Neural cell (in vitro differentiated cells): ENCODE measurements around the gene MYO1D. TPM values are rescaled to one million over a fixed set of nuclear protein-coding genes. Genes with fewer than 3 reads are reported as not detected.

ENCODE experiments used
- H2AFZ ChIP-seq: fragments of 200-600, 300-800 bp; sonication (generic), shearing (Covaris generic); 2 replicates; pipeline ENCODE4 v1.6.0; 2014; ENCODE audit warnings: low read depth, mild to moderate bottlenecking, antibody characterized with exemption, low read length, moderate library complexity
- H3F3A ChIP-seq: fragments of 200-600 bp; shearing (Covaris generic); 2 replicates; pipeline ENCODE4 v1.6.1; 2016; ENCODE audit warnings: mild to moderate bottlenecking, moderate library complexity, mixed read lengths, antibody characterized with exemption, low read length; ENCODE audit not compliant: insufficient read depth, poor library complexity, severe bottlenecking
- H3K27ac ChIP-seq: fragments of 200-600, 300-800 bp; sonication (generic), shearing (Covaris generic); 2 replicates; pipeline ENCODE4 v1.5.1; 2014; ENCODE audit warnings: mild to moderate bottlenecking, low read length, moderate library complexity
- H3K27me3 ChIP-seq: fragments of 300-800, 200-600 bp; sonication (generic), shearing (Covaris generic); 2 replicates; pipeline ENCODE4 v1.6.0; 2014; ENCODE audit warnings: mild to moderate bottlenecking, low read depth, low read length, moderate library complexity; ENCODE audit not compliant: insufficient read depth
- H3K36me3 ChIP-seq: fragments of 300-800, 200-600 bp; sonication (generic), shearing (Covaris generic); 2 replicates; pipeline ENCODE4 v1.5.1; 2014; ENCODE audit warnings: mild to moderate bottlenecking, antibody characterized with exemption, low read length, moderate library complexity; ENCODE audit not compliant: insufficient read depth
- H3K4me2 ChIP-seq: fragments of 300-800, 200-600 bp; sonication (generic), shearing (Covaris generic); 2 replicates; pipeline ENCODE4 v1.6.0; 2014; ENCODE audit warnings: mild to moderate bottlenecking, low read length
- H3K4me3 ChIP-seq: fragments of 300-800, 200-600 bp; sonication (generic), shearing (Covaris generic); 2 replicates; pipeline ENCODE4 v1.5.1; 2014; ENCODE audit warnings: mild to moderate bottlenecking, low read length, moderate library complexity
- H3K79me2 ChIP-seq: fragments of 200-600 bp; shearing (Covaris generic); replicated peaks from 2 replicates; pipeline ENCODE4 v1.6.0; 2014; ENCODE audit warnings: mild to moderate bottlenecking, low read length, moderate library complexity; ENCODE audit not compliant: insufficient read depth
- H3K9ac ChIP-seq: fragments of 300-800, 200-600 bp; sonication (generic), shearing (Covaris generic); 2 replicates; pipeline ENCODE4 v1.6.1; 2016; ENCODE audit warnings: mild to moderate bottlenecking, low read length, mixed read lengths
- H3K9me2 ChIP-seq: fragments of 200-600 bp; shearing (Covaris generic); 2 replicates; pipeline ENCODE4 v1.6.1; 2016; ENCODE audit warnings: mild to moderate bottlenecking, low read length, mixed read lengths; ENCODE audit not compliant: insufficient read depth
- H3K9me3 ChIP-seq: fragments of 200-600, 300-800 bp; sonication (generic), shearing (Covaris generic); 2 replicates; pipeline ENCODE4 v1.6.1; 2016; ENCODE audit warnings: mild to moderate bottlenecking, mixed run types, low read length, moderate library complexity, mixed read lengths
- H4K20me1 ChIP-seq: fragments of 200-600 bp; shearing (Covaris generic); 2 replicates; pipeline ENCODE4 v1.6.1; 2016; ENCODE audit warnings: mild to moderate bottlenecking, mixed run types; ENCODE audit not compliant: insufficient read depth
- CTCF ChIP-seq: fragments of 450-650 bp; IDR thresholded peaks from 2 replicates; pipeline ENCODE4 v1.5.1; 2014; ENCODE audit warnings: antibody characterized with exemption, mild to moderate bottlenecking, moderate library complexity; ENCODE audit not compliant: poor library complexity, severe bottlenecking
- EP300 ChIP-seq: fragments of 450-650 bp; conservative IDR thresholded peaks from 2 replicates; pipeline ENCODE4 v1.6.1; 2014; ENCODE audit warnings: antibody characterized with exemption, mild to moderate bottlenecking, moderate library complexity; ENCODE audit not compliant: poor library complexity, severe bottlenecking
- EZH2 ChIP-seq: fragments of 200-600, 300-800 bp; shearing (Covaris generic), sonication (generic); IDR thresholded peaks from 2 replicates; pipeline ENCODE4 v1.6.1; 2014; ENCODE audit warnings: antibody characterized with exemption, low read length, borderline replicate concordance, mild to moderate bottlenecking; ENCODE audit not compliant: insufficient read depth, poor library complexity, severe bottlenecking
- MXI1 ChIP-seq: fragments of 450-650 bp; conservative IDR thresholded peaks from 2 replicates; pipeline ENCODE4 v1.6.1; 2014; ENCODE audit warnings: antibody characterized with exemption, mild to moderate bottlenecking; ENCODE audit not compliant: poor library complexity, severe bottlenecking
- POLR2AphosphoS5 ChIP-seq: IDR thresholded peaks from 2 replicates; pipeline ENCODE4 v1.6.1; 2012
- RAD21 ChIP-seq: fragments of 450-650 bp; conservative IDR thresholded peaks from 2 replicates; pipeline ENCODE4 v1.6.1; 2014; ENCODE audit warnings: antibody characterized with exemption, mild to moderate bottlenecking, moderate library complexity
- REST ChIP-seq: IDR thresholded peaks from 2 replicates; pipeline ENCODE4 v1.6.1; 2012; ENCODE audit warnings: borderline replicate concordance
- SMC3 ChIP-seq: fragments of 450-650 bp; conservative IDR thresholded peaks from 2 replicates; pipeline ENCODE4 v1.6.1; 2014; ENCODE audit warnings: antibody characterized with exemption, mild to moderate bottlenecking, moderate library complexity; ENCODE audit not compliant: poor library complexity
- TAF1 ChIP-seq: IDR thresholded peaks from 2 replicates; pipeline ENCODE4 v1.6.1; 2012; ENCODE audit warnings: low read depth
- polyA plus RNA-seq: library from polyadenylated mRNA; depleted of rRNA; stranded (reverse); fragments of >200 nt; gene quantifications from 2 replicates; pipeline ENCODE4 v1.2.3, GENCODE V29; 2014

Gene MYO1D
- polyA plus RNA-seq, 1 donor from 2014 or later = 10.7 TPM

GRCh38 chr17:32917842-32918241 is 40.9 kb upstream of the MYO1D start:
- no peaks in the 10 kb centered on the region for H3K36me3 ChIP-seq
- TF ChIP-seq MXI1 = no peak
- TF ChIP-seq POLR2AphosphoS5 = no peak
- no peak for TF ChIP-seq EP300
- TF ChIP-seq EZH2 = no peak
- no peak for TF ChIP-seq RAD21
- TF ChIP-seq TAF1 = no peak
- no peak for TF ChIP-seq CTCF
- TF ChIP-seq REST = no peak
- no peak for TF ChIP-seq SMC3

GRCh38 chr17:32917081-32917480 is 40.2 kb upstream of the MYO1D start:
- Histone ChIP-seq H3F3A (no peaks in the 10 kb centered on the region), H3K9ac (no peak overlapping the region), H3K4me2 (no peak overlapping the region), H3K27me3 (no peaks in the 10 kb centered on the region), H3K9me2 (no peaks in the 10 kb centered on the region), H3K79me2 (no peaks in the 10 kb centered on the region), H4K20me1 (no peaks in the 10 kb centered on the region), H3K36me3 (no peaks in the 10 kb centered on the region), H2AFZ (no peak overlapping the region), H3K9me3 (no peaks in the 10 kb centered on the region), H3K4me3 (no peak overlapping the region), H3K27ac (no peak overlapping the region)
- TF ChIP-seq SMC3 = no peak
- TF ChIP-seq TAF1 = no peak
- TF ChIP-seq EP300 = no peak
- no peak for TF ChIP-seq EZH2
- no peak for TF ChIP-seq REST
- TF ChIP-seq RAD21 = no peak
- no peak for TF ChIP-seq MXI1
- no peak for TF ChIP-seq POLR2AphosphoS5
- TF ChIP-seq CTCF = no peak

More at GRCh38 chr17:32917842-32918241, 40.9 kb upstream of the MYO1D start:
- Histone ChIP-seq H3K9me3 (no peaks in the 10 kb centered on the region), H3K27ac (no peak overlapping the region), H2AFZ (no peak overlapping the region), H3K4me2 (no peak overlapping the region), H3F3A (no peaks in the 10 kb centered on the region), H3K9me2 (no peaks in the 10 kb centered on the region), H3K27me3 (no peaks in the 10 kb centered on the region), H3K4me3 (no peak overlapping the region), H3K79me2 (no peaks in the 10 kb centered on the region), H3K9ac (no peak overlapping the region), H4K20me1 (no peaks in the 10 kb centered on the region)
